Measurements from ENCODE around the gene KHNYN.
"Not testable (repeated sequence)": the region's sequence is repeated elsewhere in the genome, so short reads cannot be mapped to it uniquely, and the experiment has no call there.

Gene KHNYN

GRCh38 chr14:24441904-24442239, 12.1 kb downstream of the KHNYN start:
- no peak for FAIRE-seq
- TF ChIP-seq POLR2A (IDR thresholded peaks at IDR 0.05; ENCODE audit: low read depth, low read length) (no peak), SPI1 (IDR thresholded peaks at IDR 0.05; ENCODE audit: low read depth, low read length) (no peak), TAF1 (IDR thresholded peaks at IDR 0.05; ENCODE audit: low read depth, low read length) (no peak), POU2F2 (IDR thresholded peaks at IDR 0.05; ENCODE audit: low read depth, low read length) (no peak), PAX5 (IDR thresholded peaks at IDR 0.05; ENCODE audit: insufficient read depth, low read length, severe bottlenecking) (no peak), POLR2AphosphoS5 (IDR thresholded peaks at IDR 0.05; ENCODE audit: low read depth, low read length) (no peak)
- DNase-seq (ENCODE audit: insufficient read length, low spot score) = no peak

GRCh38 chr14:24442240-24443052, 12.7 kb downstream of the KHNYN start, which contains the start of gene SDR39U1:
SDR39U1 (minus strand) TSS chr14:24442776; CDS start chr14:24442769, 7 bp downstream.
- TF ChIP-seq TAF1 (IDR thresholded peaks at IDR 0.05; ENCODE audit: low read depth, low read length) = peak; percentile 44; the same call in 1 of the 2 replicates
- no peak for TF ChIP-seq SPI1 (IDR thresholded peaks at IDR 0.05; ENCODE audit: low read depth, low read length)
- peak; percentile 26 for TF ChIP-seq PAX5 (IDR thresholded peaks at IDR 0.05; ENCODE audit: insufficient read depth, low read length, severe bottlenecking)
- TF ChIP-seq POLR2A (IDR thresholded peaks at IDR 0.05; ENCODE audit: low read depth, low read length) = peak; percentile 84
- TF ChIP-seq POU2F2 (IDR thresholded peaks at IDR 0.05; ENCODE audit: low read depth, low read length) = 0 out of 2 replicates have a peak, but pooled peaks have one; percentile 67
- TF ChIP-seq POLR2AphosphoS5 (IDR thresholded peaks at IDR 0.05; ENCODE audit: low read depth, low read length) = peak; percentile 83
- DNase-seq (ENCODE audit: insufficient read length, low spot score) = peak; percentile 91
- FAIRE-seq = peak; percentile 97

- TF ChIP-seq SPI1 (IDR thresholded peaks at IDR 0.05; ENCODE audit: low read depth, low read length) (no peak), POLR2A (IDR thresholded peaks at IDR 0.05; ENCODE audit: low read depth, low read length) (no peak; the same call in 1 of the 2 replicates)
- DNase-seq (ENCODE audit: insufficient read length, low spot score) (no peak), FAIRE-seq (no peak)
Measured at GRCh38 chr14:24443053-24443665, 13.4 kb downstream of the KHNYN start.

- not testable (repeated sequence) for FAIRE-seq; DNase-seq (ENCODE audit: insufficient read length, low spot score)
Measured at GRCh38 chr14:24450828-24451227, 21.1 kb downstream of the KHNYN start.

GRCh38 chr14:24456980-24457379, 27.2 kb downstream of the KHNYN start:
- FAIRE-seq (no peak), DNase-seq (ENCODE audit: insufficient read length, low spot score) (no peak)
- TF ChIP-seq SPI1 (IDR thresholded peaks at IDR 0.05; ENCODE audit: low read depth, low read length) (no peak), POLR2A (IDR thresholded peaks at IDR 0.05; ENCODE audit: low read depth, low read length) (no peak), PAX5 (IDR thresholded peaks at IDR 0.05; ENCODE audit: insufficient read depth, low read length, severe bottlenecking) (no peak), POLR2AphosphoS5 (IDR thresholded peaks at IDR 0.05; ENCODE audit: low read depth, low read length) (no peak), TAF1 (IDR thresholded peaks at IDR 0.05; ENCODE audit: low read depth, low read length) (no peak), POU2F2 (IDR thresholded peaks at IDR 0.05; ENCODE audit: low read depth, low read length) (no peak)

GRCh38 chr14:24458736-24459135, 29.0 kb downstream of the KHNYN start:
- TF ChIP-seq SPI1 (IDR thresholded peaks at IDR 0.05; ENCODE audit: low read depth, low read length) (no peak), POU2F2 (IDR thresholded peaks at IDR 0.05; ENCODE audit: low read depth, low read length) (no peak), POLR2AphosphoS5 (IDR thresholded peaks at IDR 0.05; ENCODE audit: low read depth, low read length) (no peak), PAX5 (IDR thresholded peaks at IDR 0.05; ENCODE audit: insufficient read depth, low read length, severe bottlenecking) (no peak), POLR2A (IDR thresholded peaks at IDR 0.05; ENCODE audit: low read depth, low read length) (no peak), TAF1 (IDR thresholded peaks at IDR 0.05; ENCODE audit: low read depth, low read length) (no peak)
- FAIRE-seq = no peak

GRCh38 chr14:24459331-24459730, 29.6 kb downstream of the KHNYN start:
- TF ChIP-seq POU2F2 (IDR thresholded peaks at IDR 0.05; ENCODE audit: low read depth, low read length) (no peak), TAF1 (IDR thresholded peaks at IDR 0.05; ENCODE audit: low read depth, low read length) (no peak), PAX5 (IDR thresholded peaks at IDR 0.05; ENCODE audit: insufficient read depth, low read length, severe bottlenecking) (no peak), POLR2AphosphoS5 (IDR thresholded peaks at IDR 0.05; ENCODE audit: low read depth, low read length) (no peak), POLR2A (IDR thresholded peaks at IDR 0.05; ENCODE audit: low read depth, low read length) (no peak), SPI1 (IDR thresholded peaks at IDR 0.05; ENCODE audit: low read depth, low read length) (no peak)
- DNase-seq (ENCODE audit: insufficient read length, low spot score) = no peak

More at GRCh38 chr14:24458736-24459135, 29.0 kb downstream of the KHNYN start:
- no peak for DNase-seq (ENCODE audit: insufficient read length, low spot score)

GRCh38 chr14:24461336-24461735, 31.6 kb downstream of the KHNYN start:
- DNase-seq (ENCODE audit: insufficient read length, low spot score) (no peak), FAIRE-seq (no peak)
- TF ChIP-seq POLR2AphosphoS5 (IDR thresholded peaks at IDR 0.05; ENCODE audit: low read depth, low read length) (no peak), TAF1 (IDR thresholded peaks at IDR 0.05; ENCODE audit: low read depth, low read length) (no peak), POLR2A (IDR thresholded peaks at IDR 0.05; ENCODE audit: low read depth, low read length) (no peak), SPI1 (IDR thresholded peaks at IDR 0.05; ENCODE audit: low read depth, low read length) (no peak)

More at GRCh38 chr14:24459331-24459730, 29.6 kb downstream of the KHNYN start:
- no peak for FAIRE-seq

GRCh38 chr14:24463017-24463883, 33.5 kb downstream of the KHNYN start:
- FAIRE-seq = peak; percentile 51
- DNase-seq (ENCODE audit: insufficient read length, low spot score) = no peak
- TF ChIP-seq SPI1 (IDR thresholded peaks at IDR 0.05; ENCODE audit: low read depth, low read length) (no peak), POLR2AphosphoS5 (IDR thresholded peaks at IDR 0.05; ENCODE audit: low read depth, low read length) (no peak), POU2F2 (IDR thresholded peaks at IDR 0.05; ENCODE audit: low read depth, low read length) (no peak), PAX5 (IDR thresholded peaks at IDR 0.05; ENCODE audit: insufficient read depth, low read length, severe bottlenecking) (no peak), TAF1 (IDR thresholded peaks at IDR 0.05; ENCODE audit: low read depth, low read length) (no peak), POLR2A (IDR thresholded peaks at IDR 0.05; ENCODE audit: low read depth, low read length) (no peak)
